Keratinocyte (primary cell): ENCODE measurements around the gene CHST13.

Source experiments
- EZH2 ChIP-seq: IDR thresholded peaks from one replicate; pipeline ENCODE4 v1.6.1; 2012; ENCODE audit warnings: inconsistent platforms, mild to moderate bottlenecking, low read length, moderate library complexity
- TF ChIP-seq, protein P1 (sequence below), 3 experiments: IDR thresholded peaks in 1 of 3; conservative IDR thresholded peaks in 1 of 3; optimal IDR thresholded peaks in 1 of 3; 2 replicates in 2 of 3; 3 replicates in 1 of 3; pipeline versions ENCODE3 to v1.5.1; 2011; ENCODE audit warnings: low read length in 3 of 3, mild to moderate bottlenecking in 3 of 3, moderate library complexity in 2 of 3, control low read depth in 1 of 3, inconsistent platforms in 1 of 3; ENCODE audit not compliant: insufficient read depth in 2 of 3; ENCODE audit errors: extremely low read depth in 1 of 3

DNA sequence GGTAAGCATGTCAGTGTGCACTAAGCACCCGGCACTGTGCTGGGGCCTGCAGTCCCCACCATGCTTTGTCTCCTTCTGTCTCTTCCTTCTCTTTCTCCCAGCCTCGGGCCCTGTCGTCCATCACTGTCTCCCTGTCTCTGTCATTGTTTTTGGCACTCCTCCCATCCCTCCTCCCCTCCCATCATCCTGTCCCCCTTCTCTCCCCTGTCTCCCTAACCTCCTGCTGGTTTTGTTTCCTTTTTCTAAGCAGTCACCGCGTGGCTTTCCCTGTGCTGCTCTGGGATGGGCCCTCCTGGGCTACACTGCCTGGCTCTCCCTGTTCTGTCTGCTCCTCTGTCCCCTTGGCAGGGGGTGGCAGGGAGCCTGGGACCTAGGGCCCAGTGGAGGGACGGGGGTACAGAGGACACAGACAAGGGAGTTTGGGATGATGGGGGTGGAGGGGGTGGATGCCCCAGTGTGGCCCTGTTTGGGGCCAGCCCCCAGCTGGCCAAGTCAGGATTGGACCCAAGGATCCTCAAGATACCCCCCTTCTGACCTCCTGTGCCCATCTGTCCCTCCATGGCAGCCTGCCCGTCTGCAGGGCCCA lies 5.7 kb downstream of the CHST13 start:
- TF ChIP-seq, protein P1, sequence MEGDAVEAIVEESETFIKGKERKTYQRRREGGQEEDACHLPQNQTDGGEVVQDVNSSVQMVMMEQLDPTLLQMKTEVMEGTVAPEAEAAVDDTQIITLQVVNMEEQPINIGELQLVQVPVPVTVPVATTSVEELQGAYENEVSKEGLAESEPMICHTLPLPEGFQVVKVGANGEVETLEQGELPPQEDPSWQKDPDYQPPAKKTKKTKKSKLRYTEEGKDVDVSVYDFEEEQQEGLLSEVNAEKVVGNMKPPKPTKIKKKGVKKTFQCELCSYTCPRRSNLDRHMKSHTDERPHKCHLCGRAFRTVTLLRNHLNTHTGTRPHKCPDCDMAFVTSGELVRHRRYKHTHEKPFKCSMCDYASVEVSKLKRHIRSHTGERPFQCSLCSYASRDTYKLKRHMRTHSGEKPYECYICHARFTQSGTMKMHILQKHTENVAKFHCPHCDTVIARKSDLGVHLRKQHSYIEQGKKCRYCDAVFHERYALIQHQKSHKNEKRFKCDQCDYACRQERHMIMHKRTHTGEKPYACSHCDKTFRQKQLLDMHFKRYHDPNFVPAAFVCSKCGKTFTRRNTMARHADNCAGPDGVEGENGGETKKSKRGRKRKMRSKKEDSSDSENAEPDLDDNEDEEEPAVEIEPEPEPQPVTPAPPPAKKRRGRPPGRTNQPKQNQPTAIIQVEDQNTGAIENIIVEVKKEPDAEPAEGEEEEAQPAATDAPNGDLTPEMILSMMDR (optimal IDR thresholded peaks at IDR 0.05 in 1 of 3, IDR thresholded peaks at IDR 0.05 in 1 of 3, conservative IDR thresholded peaks at IDR 0.05 in 1 of 3; ENCODE audit: extremely low read depth in 1 of 3, insufficient read depth in 2 of 3, low read length in 3 of 3), result no peak
- no peak for TF ChIP-seq EZH2
